Mesenchymal stem cell (in vitro differentiated cells and primary cell): ENCODE measurements around the gene UBE2QL1.

ENCODE experiments used
- DNase-seq: peaks from one replicate; pipeline ENCODE4 v3.0.0-alpha.2; 2013
- H2AFZ ChIP-seq: one replicate; pipeline ENCODE4 v1.6.1; 2013; ENCODE audit warnings: low read depth, mild to moderate bottlenecking, control low read depth, inconsistent platforms, low read length, moderate library complexity
- H2AK5ac ChIP-seq: 2 replicates; pipeline ENCODE4 v1.6.1; 2013; ENCODE audit warnings: low read length, moderate library complexity, mild to moderate bottlenecking, inconsistent platforms; ENCODE audit not compliant: severe bottlenecking
- H2BK120ac ChIP-seq: one replicate; pipeline ENCODE4 v1.6.1; 2013; ENCODE audit warnings: low read depth, mild to moderate bottlenecking, inconsistent platforms, low read length, moderate library complexity
- H2BK12ac ChIP-seq, 2 experiments: one replicate each; pipeline ENCODE4 v1.6.1; 2013; ENCODE audit warnings: inconsistent platforms in 2 of 2, low read length in 2 of 2, mild to moderate bottlenecking in 2 of 2, moderate library complexity in 2 of 2, control low read depth in 1 of 2
- H2BK15ac ChIP-seq: one replicate; pipeline ENCODE4 v1.6.1; 2013; ENCODE audit warnings: mild to moderate bottlenecking, low read depth, inconsistent platforms; ENCODE audit not compliant: poor library complexity, severe bottlenecking
- H2BK5ac ChIP-seq: 2 replicates; pipeline ENCODE4 v1.6.1; 2013; ENCODE audit warnings: low read depth, mild to moderate bottlenecking, low read length, control low read depth, inconsistent platforms; ENCODE audit not compliant: poor library complexity, severe bottlenecking
- H3K14ac ChIP-seq, 2 experiments: one replicate each; pipeline ENCODE4 v1.6.1; 2013; ENCODE audit warnings: inconsistent platforms in 2 of 2, low read length in 2 of 2, control low read depth in 1 of 2, mild to moderate bottlenecking in 1 of 2, moderate library complexity in 1 of 2
- H3K18ac ChIP-seq, 2 experiments: one replicate each; pipeline ENCODE4 v1.6.1; 2013; ENCODE audit warnings: inconsistent platforms in 2 of 2, low read length in 2 of 2, control low read depth in 1 of 2, low read depth in 1 of 2, mild to moderate bottlenecking in 1 of 2
- H3K23ac ChIP-seq, 2 experiments: one replicate each; pipeline ENCODE4 v1.6.1; 2013; ENCODE audit warnings: inconsistent platforms in 2 of 2, low read length in 2 of 2, mild to moderate bottlenecking in 2 of 2, moderate library complexity in 2 of 2, control low read depth in 1 of 2
- H3K27ac ChIP-seq: 2 replicates; pipeline ENCODE4 v1.5.1; 2013; ENCODE audit warnings: mild to moderate bottlenecking, moderate library complexity, low read length, control low read depth, inconsistent platforms; ENCODE audit not compliant: poor library complexity, severe bottlenecking
- H3K27me3 ChIP-seq, 2 experiments: 2 replicates each; pipeline versions ENCODE4 v1.6.1 to v1.7.0; 2013; ENCODE audit warnings: low read length in 2 of 2, mild to moderate bottlenecking in 2 of 2, moderate library complexity in 2 of 2, control low read depth in 1 of 2, inconsistent platforms in 1 of 2; ENCODE audit not compliant: control insufficient read depth in 1 of 2, insufficient read depth in 1 of 2
- H3K36me3 ChIP-seq, 2 experiments: 2 replicates each; pipeline versions ENCODE4 v1.6.1 to v1.7.0; 2013; ENCODE audit warnings: low read length in 2 of 2, control low read depth in 1 of 2, inconsistent platforms in 1 of 2, low read depth in 1 of 2, mild to moderate bottlenecking in 1 of 2; ENCODE audit not compliant: insufficient read depth in 2 of 2, control insufficient read depth in 1 of 2
- H3K4ac ChIP-seq, 2 experiments: one replicate each; pipeline ENCODE4 v1.6.1; 2013; ENCODE audit warnings: inconsistent platforms in 2 of 2, low read length in 2 of 2, mild to moderate bottlenecking in 2 of 2, moderate library complexity in 2 of 2, control low read depth in 1 of 2, low read depth in 1 of 2
- H3K4me1 ChIP-seq: 2 replicates; pipeline ENCODE4 v1.6.1; 2013; ENCODE audit warnings: low read depth, low read length, control low read depth; ENCODE audit not compliant: control insufficient read depth, insufficient read depth
- H3K4me2 ChIP-seq: 2 replicates; pipeline ENCODE4 v1.6.1; 2013; ENCODE audit warnings: low read length, mild to moderate bottlenecking, inconsistent platforms; ENCODE audit not compliant: poor library complexity, severe bottlenecking
- H3K4me3 ChIP-seq, 2 experiments: 2 replicates each; pipeline versions ENCODE4 v1.5.1 to v1.7.0; 2013; ENCODE audit warnings: low read length in 2 of 2, mild to moderate bottlenecking in 2 of 2, control low read depth in 1 of 2, low read depth in 1 of 2; ENCODE audit not compliant: insufficient read depth in 1 of 2
- H3K79me1 ChIP-seq: replicated peaks from 2 replicates; pipeline ENCODE4 v1.6.1; 2013; ENCODE audit warnings: mild to moderate bottlenecking, control low read depth, low read length, inconsistent platforms; ENCODE audit not compliant: poor library complexity, severe bottlenecking
- H3K9ac ChIP-seq: 2 replicates; pipeline ENCODE4 v1.7.0; 2013; ENCODE audit warnings: mild to moderate bottlenecking, low read length, moderate library complexity
- H3K9me3 ChIP-seq: 2 replicates; pipeline ENCODE4 v1.7.0; 2013; ENCODE audit warnings: mild to moderate bottlenecking, low read length; ENCODE audit not compliant: control insufficient read depth
- H4K8ac ChIP-seq: one replicate; pipeline ENCODE4 v1.6.1; 2013; ENCODE audit warnings: inconsistent platforms, mild to moderate bottlenecking, low read length, moderate library complexity
- H4K91ac ChIP-seq: one replicate; pipeline ENCODE4 v1.6.1; 2013; ENCODE audit warnings: mild to moderate bottlenecking, low read length, inconsistent platforms
- WGBS: methylation state at CpG from one replicate; pipeline ENCODE4 v1.1.7; 2013; ENCODE audit warnings: mixed read lengths; 5-methylcytosine and 5-hydroxymethylcytosine counted together

UBE2QL1 gene

GRCh38 chr5:6506611-6507010 lies 58.0 kb downstream of the UBE2QL1 start:
- H2AK5ac ChIP-seq = no peak overlapping the region
- no peak overlapping the region for H2BK5ac ChIP-seq
- H3K4me1 ChIP-seq = no peaks in the 10 kb centered on the region
- H3K4ac ChIP-seq = no peak overlapping the region
- no peak overlapping the region for H3K23ac ChIP-seq
- no peak overlapping the region for H3K4me2 ChIP-seq
- H3K27ac ChIP-seq = no peak overlapping the region
- H3K4me3 ChIP-seq = no peak overlapping the region
- H3K9ac ChIP-seq = no peak overlapping the region
- no peak for DNase-seq
- no peak overlapping the region for H2AFZ ChIP-seq
- H3K36me3 ChIP-seq = no peaks in the 10 kb centered on the region
- H4K8ac ChIP-seq = no peak overlapping the region
- H4K91ac ChIP-seq = no peak overlapping the region
- no peak overlapping the region for H2BK12ac ChIP-seq
- WGBS = 85% methylated on average over 16 of the region's 16 CpGs
- H2BK15ac ChIP-seq = no peak overlapping the region
- no peak overlapping the region for H3K14ac ChIP-seq
- H3K18ac ChIP-seq = no peak overlapping the region
- peaks cover 3% of the 10 kb centered on the region for H3K9me3 ChIP-seq
- no peak overlapping the region for H2BK120ac ChIP-seq
- no peaks in the 10 kb centered on the region for H3K27me3 ChIP-seq
- no peaks in the 10 kb centered on the region for H3K79me1 ChIP-seq

- H2BK120ac ChIP-seq = no peak overlapping the region
- H3K18ac ChIP-seq = no peak overlapping the region
- H3K27me3 ChIP-seq = no peaks in the 10 kb centered on the region
- H3K23ac ChIP-seq = no peak overlapping the region
- H3K14ac ChIP-seq = no peak overlapping the region
- no peak overlapping the region for H2BK12ac ChIP-seq
- no peak overlapping the region for H2AFZ ChIP-seq
- H3K4me1 ChIP-seq = no peaks in the 10 kb centered on the region
- no peak overlapping the region for H3K4me2 ChIP-seq
- no peak for DNase-seq
- no peak overlapping the region for H2AK5ac ChIP-seq
- H3K9ac ChIP-seq = no peak overlapping the region
- 81% methylated on average over 11 of the region's 11 CpGs for WGBS
- no peaks in the 10 kb centered on the region for H3K9me3 ChIP-seq
- H3K79me1 ChIP-seq = no peaks in the 10 kb centered on the region
- no peak overlapping the region for H3K4ac ChIP-seq
- H4K8ac ChIP-seq = no peak overlapping the region
- H3K27ac ChIP-seq = no peak overlapping the region
- no peak overlapping the region for H2BK15ac ChIP-seq
- H3K36me3 ChIP-seq = no peaks in the 10 kb centered on the region
- H2BK5ac ChIP-seq = no peak overlapping the region
- no peak overlapping the region for H3K4me3 ChIP-seq
- no peak overlapping the region for H4K91ac ChIP-seq
Measured at GRCh38 chr5:6508931-6509330, 60.3 kb downstream of the UBE2QL1 start.

- no peak overlapping the region for H2BK120ac ChIP-seq
- H3K14ac ChIP-seq = no peak overlapping the region
- no peak overlapping the region for H3K4me3 ChIP-seq
- H4K8ac ChIP-seq = no peak overlapping the region
- H3K27me3 ChIP-seq = no peaks in the 10 kb centered on the region
- no peak overlapping the region for H3K4ac ChIP-seq
- no peaks in the 10 kb centered on the region for H3K9me3 ChIP-seq
- H2BK5ac ChIP-seq = no peak overlapping the region
- H3K36me3 ChIP-seq = no peaks in the 10 kb centered on the region
- H3K27ac ChIP-seq = no peak overlapping the region
- H3K18ac ChIP-seq = no peak overlapping the region
- no peak for DNase-seq
- WGBS = 89% methylated on average over 2 of the region's 2 CpGs
- H2BK15ac ChIP-seq = no peak overlapping the region
- H2AK5ac ChIP-seq = no peak overlapping the region
- H3K79me1 ChIP-seq = no peaks in the 10 kb centered on the region
- no peak overlapping the region for H2BK12ac ChIP-seq
- H4K91ac ChIP-seq = no peak overlapping the region
- H3K23ac ChIP-seq = no peak overlapping the region
- H2AFZ ChIP-seq = no peak overlapping the region
- no peak overlapping the region for H3K9ac ChIP-seq
- no peak overlapping the region for H3K4me2 ChIP-seq
- H3K4me1 ChIP-seq = no peaks in the 10 kb centered on the region
Measured at GRCh38 chr5:6510132-6510531, 61.5 kb downstream of the UBE2QL1 start.

GRCh38 chr5:6510973-6511372 lies 62.3 kb downstream of the UBE2QL1 start:
- no peak for DNase-seq
- no peak overlapping the region for H4K8ac ChIP-seq

More at GRCh38 chr5:6510973-6511372, 62.3 kb downstream of the UBE2QL1 start:
- H2BK15ac ChIP-seq = no peak overlapping the region
- H3K4ac ChIP-seq = no peak overlapping the region
- H3K27ac ChIP-seq = no peak overlapping the region
- H3K23ac ChIP-seq = no peak overlapping the region
- H4K91ac ChIP-seq = no peak overlapping the region
- no peak overlapping the region for H3K14ac ChIP-seq
- H2BK5ac ChIP-seq = no peak overlapping the region
- H3K9me3 ChIP-seq = no peaks in the 10 kb centered on the region
- H3K4me3 ChIP-seq = no peak overlapping the region
- no peak overlapping the region for H2BK120ac ChIP-seq
- H2BK12ac ChIP-seq = no peak overlapping the region
- H3K4me1 ChIP-seq = no peaks in the 10 kb centered on the region
- no peak overlapping the region for H3K9ac ChIP-seq
- H3K27me3 ChIP-seq = no peaks in the 10 kb centered on the region
- no peaks in the 10 kb centered on the region for H3K79me1 ChIP-seq
- H2AFZ ChIP-seq = no peak overlapping the region
- H2AK5ac ChIP-seq = no peak overlapping the region
- no peak overlapping the region for H3K18ac ChIP-seq
- H3K36me3 ChIP-seq = no peaks in the 10 kb centered on the region
- H3K4me2 ChIP-seq = no peak overlapping the region
- WGBS = 86% methylated on average over 3 of the region's 4 CpGs
